ENCODE results near the gene PLEKHA6. TPM values are rescaled to one million over a fixed set of nuclear protein-coding genes. Genes with fewer than 3 reads are reported as not detected.

Gene PLEKHA6
- total and polyA plus RNA-seq, 5 donors from 2014 or later = 0.17 TPM; not detected in 4

DNA sequence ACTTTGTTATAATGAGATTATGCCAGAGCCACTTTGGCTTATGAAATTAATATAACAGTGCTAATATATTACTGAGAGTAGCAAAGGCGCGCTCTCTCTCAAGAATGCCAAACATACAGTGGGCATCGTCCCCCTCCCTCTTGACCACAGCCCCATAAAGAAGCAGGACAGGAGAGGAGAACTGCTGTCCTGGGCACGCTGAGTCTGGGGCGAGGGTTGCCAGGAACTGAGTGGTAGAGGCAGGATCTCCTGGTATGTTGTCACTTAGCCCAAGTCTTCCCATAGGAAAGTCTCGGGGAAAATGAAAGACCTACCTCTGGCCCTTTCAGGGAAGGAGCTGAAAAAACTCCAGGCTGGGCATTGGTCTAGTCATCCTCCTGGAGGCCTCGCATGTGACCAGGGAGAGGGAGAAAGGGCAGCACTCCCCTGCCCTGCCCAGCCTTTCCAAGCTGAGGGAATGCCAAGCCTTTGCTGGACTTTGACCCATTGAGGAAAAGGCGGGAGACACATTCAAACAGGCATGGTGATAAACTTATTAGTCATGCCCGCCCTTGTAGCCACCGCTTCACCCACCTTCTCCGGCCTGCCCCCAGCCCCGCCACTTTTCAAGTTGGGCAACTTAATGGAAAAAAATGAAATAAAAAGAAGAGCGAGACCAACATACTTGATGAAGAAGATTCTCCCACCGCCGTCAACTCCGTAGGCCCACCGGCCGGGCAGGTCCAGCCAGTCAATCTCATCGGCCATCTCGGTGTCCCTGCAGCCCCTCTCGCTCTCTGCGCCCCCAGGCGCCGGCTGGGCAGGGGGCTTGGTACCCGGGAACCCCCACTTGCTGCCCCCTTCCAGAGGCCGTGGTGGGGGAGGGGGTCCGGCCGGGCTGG lies 17.4 kb upstream of the PLEKHA6 start:
- H3K27ac Mint-ChIP-seq = no peak overlapping the region
- no peaks in the 10 kb centered on the region for H3K9me3 Mint-ChIP-seq
- peaks cover 0 to 12% (median 5%) of the 10 kb centered on the region in 4 donors for H3K4me1 Mint-ChIP-seq
- ATAC-seq (ENCODE audit: low read depth in 2 of 2) (no peak), DNase-seq (no peak)
- H3K27me3 Mint-ChIP-seq = peaks cover 26% of the 10 kb centered on the region
- H3K36me3 ChIP-seq (ENCODE audit: control insufficient read depth, insufficient read depth, low read length) = no peaks in the 10 kb centered on the region
- H3K4me3 Mint-ChIP-seq = peak overlapping the region; percentile 34 to 76 (median 70)
- H3K9me3 ChIP-seq (ENCODE audit: control insufficient read depth in 2 of 2, low read length in 2 of 2) = no peaks in the 10 kb centered on the region
- no peak overlapping the region for H3K4me3 ChIP-seq (ENCODE audit: low read depth, low read length)
- H3K27me3 ChIP-seq (ENCODE audit: control insufficient read depth, insufficient read depth, low read length) = peaks cover 40% of the 10 kb centered on the region
- H3K4me1 ChIP-seq (ENCODE audit: control insufficient read depth, insufficient read depth, low read length, poor library complexity, severe bottlenecking) = peaks cover 14% of the 10 kb centered on the region
- no peak overlapping the region for H3K27ac ChIP-seq (ENCODE audit: insufficient read depth, low read length, poor library complexity, severe bottlenecking)
- H3K36me3 Mint-ChIP-seq = no peaks in the 10 kb centered on the region

DNA sequence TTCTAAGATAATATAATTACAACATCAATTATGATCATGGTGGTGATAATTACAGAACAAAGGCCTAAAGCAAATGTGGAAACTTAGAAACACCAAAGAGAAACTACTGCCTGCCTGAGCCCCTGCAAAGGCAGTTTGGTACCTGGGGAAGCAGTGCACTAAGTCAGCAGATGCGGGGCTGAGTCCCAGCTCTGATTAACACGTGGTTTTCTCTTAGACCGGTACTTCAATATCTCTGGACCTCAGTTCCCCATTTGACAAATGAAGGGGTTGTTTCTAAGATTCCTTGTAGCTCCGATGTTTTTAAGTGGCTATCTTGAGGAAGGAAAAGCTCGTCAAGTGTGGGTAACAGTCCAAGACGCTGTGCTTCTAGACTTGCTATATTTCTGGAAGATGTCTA lies 16.7 kb upstream of the PLEKHA6 start:
- H3K27ac Mint-ChIP-seq = no peak overlapping the region
- peaks cover 0 to 12% (median 4%) of the 10 kb centered on the region in 4 donors for H3K4me1 Mint-ChIP-seq
- Histone ChIP-seq H3K36me3 (ENCODE audit: control insufficient read depth, insufficient read depth, low read length) (no peaks in the 10 kb centered on the region), H3K4me1 (ENCODE audit: control insufficient read depth, insufficient read depth, low read length, poor library complexity, severe bottlenecking) (peaks cover 13% of the 10 kb centered on the region), H3K27me3 (ENCODE audit: control insufficient read depth, insufficient read depth, low read length) (peaks cover 42% of the 10 kb centered on the region), H3K9me3 (ENCODE audit: control insufficient read depth in 2 of 2, low read length in 2 of 2) (no peaks in the 10 kb centered on the region), H3K27ac (ENCODE audit: insufficient read depth, low read length, poor library complexity, severe bottlenecking) (no peak overlapping the region), H3K4me3 (ENCODE audit: low read depth, low read length) (no peak overlapping the region)
- DNase-seq (no peak), ATAC-seq (ENCODE audit: low read depth in 2 of 2) (no peak)
- H3K36me3 Mint-ChIP-seq = no peaks in the 10 kb centered on the region
- H3K27me3 Mint-ChIP-seq = peaks cover 26% of the 10 kb centered on the region
- H3K4me3 Mint-ChIP-seq = peak overlapping the region in 3 of 4 donors; percentile 34 to 72 (median 39)
- H3K9me3 Mint-ChIP-seq = no peaks in the 10 kb centered on the region

DNA sequence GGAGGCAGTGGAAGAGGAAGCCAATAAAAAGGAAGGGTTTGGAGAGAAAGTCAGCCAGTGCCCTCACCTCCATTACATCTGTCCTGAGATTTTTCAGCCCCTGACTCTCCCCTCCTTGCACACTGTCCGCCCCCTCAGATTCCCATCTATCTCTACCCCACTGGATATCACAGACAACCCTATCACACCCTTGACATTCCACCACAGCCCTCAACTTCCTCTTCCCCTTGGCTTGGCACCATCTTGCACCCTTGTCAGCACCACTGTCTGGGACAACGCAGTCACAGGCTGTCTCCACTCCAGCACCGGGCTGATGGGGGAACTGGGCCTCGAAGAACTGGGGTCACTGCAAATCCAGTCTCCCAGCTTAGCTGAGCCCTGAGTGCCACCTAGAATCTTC lies 14.2 kb upstream of the PLEKHA6 start:
- peaks cover 13% of the 10 kb centered on the region for H3K4me1 ChIP-seq (ENCODE audit: control insufficient read depth, insufficient read depth, low read length, poor library complexity, severe bottlenecking)
- H3K27me3 ChIP-seq (ENCODE audit: control insufficient read depth, insufficient read depth, low read length) = peaks cover 27% of the 10 kb centered on the region
- H3K9me3 Mint-ChIP-seq = no peaks in the 10 kb centered on the region
- no peaks in the 10 kb centered on the region for H3K9me3 ChIP-seq (ENCODE audit: control insufficient read depth in 2 of 2, low read length in 2 of 2)
- no peaks in the 10 kb centered on the region for H3K36me3 Mint-ChIP-seq
- no peaks in the 10 kb centered on the region for H3K36me3 ChIP-seq (ENCODE audit: control insufficient read depth, insufficient read depth, low read length)
- H3K4me3 ChIP-seq (ENCODE audit: low read depth, low read length) = no peak overlapping the region
- peaks cover 0 to 12% (median 5%) of the 10 kb centered on the region in 4 donors for H3K4me1 Mint-ChIP-seq
- H3K27ac Mint-ChIP-seq = no peak overlapping the region
- no peak overlapping the region for H3K4me3 Mint-ChIP-seq
- ATAC-seq (ENCODE audit: low read depth in 2 of 2) = no peak
- DNase-seq = no peak
- H3K27me3 Mint-ChIP-seq = peaks cover 7% of the 10 kb centered on the region
- no peak overlapping the region for H3K27ac ChIP-seq (ENCODE audit: insufficient read depth, low read length, poor library complexity, severe bottlenecking)

DNA sequence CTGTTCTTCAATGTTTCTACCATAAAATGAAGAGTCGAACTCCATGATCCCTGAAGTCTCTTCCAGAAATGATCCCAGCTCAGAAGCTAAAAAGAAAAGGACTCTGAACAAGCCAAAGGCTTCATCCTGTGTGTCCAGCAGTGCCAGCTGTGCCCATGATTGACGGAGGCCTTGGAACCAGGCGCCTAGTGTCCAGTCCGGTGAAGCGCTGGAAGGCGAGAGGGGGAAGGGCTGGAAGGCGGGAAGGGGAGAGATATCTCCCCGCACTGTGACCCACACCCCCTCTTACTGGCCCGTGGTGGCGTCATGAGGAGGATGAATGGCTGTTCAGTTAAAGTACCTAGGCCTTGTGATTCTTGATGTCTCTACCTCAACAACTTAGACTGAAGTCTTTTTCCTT lies 10.4 kb upstream of the PLEKHA6 start:
- H3K36me3 Mint-ChIP-seq = no peaks in the 10 kb centered on the region
- no peak for DNase-seq
- peak overlapping the region in 1 of 3 donors; percentile 67 for H3K27ac Mint-ChIP-seq
- H3K27me3 Mint-ChIP-seq = no peaks in the 10 kb centered on the region
- no peak overlapping the region for H3K4me3 ChIP-seq (ENCODE audit: low read depth, low read length)
- H3K9me3 Mint-ChIP-seq = peaks cover 0 to 2% (median 0%) of the 10 kb centered on the region in 7 donors
- no peaks in the 10 kb centered on the region for H3K36me3 ChIP-seq (ENCODE audit: control insufficient read depth, insufficient read depth, low read length)
- H3K27me3 ChIP-seq (ENCODE audit: control insufficient read depth, insufficient read depth, low read length) = peaks cover 5% of the 10 kb centered on the region
- H3K9me3 ChIP-seq (ENCODE audit: control insufficient read depth in 2 of 2, low read length in 2 of 2) = no peaks in the 10 kb centered on the region
- peaks cover 0 to 3% (median 0%) of the 10 kb centered on the region in 4 donors for H3K4me1 Mint-ChIP-seq
- no peak for ATAC-seq (ENCODE audit: low read depth in 2 of 2)
- no peaks in the 10 kb centered on the region for H3K4me1 ChIP-seq (ENCODE audit: control insufficient read depth, insufficient read depth, low read length, poor library complexity, severe bottlenecking)
- H3K27ac ChIP-seq (ENCODE audit: insufficient read depth, low read length, poor library complexity, severe bottlenecking) = no peak overlapping the region
- H3K4me3 Mint-ChIP-seq = no peak overlapping the region

- Mint-ChIP-seq H3K4me3 (peak overlapping the region in 1 of 4 donors; percentile 16), H3K36me3 (no peaks in the 10 kb centered on the region), H3K4me1 (peaks cover 0 to 3% (median 0%) of the 10 kb centered on the region in 4 donors), H3K27ac (no peak overlapping the region), H3K27me3 (no peaks in the 10 kb centered on the region), H3K9me3 (peaks cover 0 to 2% (median 0%) of the 10 kb centered on the region in 7 donors)
- H3K4me3 ChIP-seq (ENCODE audit: low read depth, low read length) = no peak overlapping the region
- H3K27ac ChIP-seq (ENCODE audit: insufficient read depth, low read length, poor library complexity, severe bottlenecking) = no peak overlapping the region
- no peaks in the 10 kb centered on the region for H3K4me1 ChIP-seq (ENCODE audit: control insufficient read depth, insufficient read depth, low read length, poor library complexity, severe bottlenecking)
- DNase-seq (no peak), ATAC-seq (ENCODE audit: low read depth in 2 of 2) (no peak)
- H3K9me3 ChIP-seq (ENCODE audit: control insufficient read depth in 2 of 2, low read length in 2 of 2) = no peaks in the 10 kb centered on the region
- peaks cover 2% of the 10 kb centered on the region for H3K27me3 ChIP-seq (ENCODE audit: control insufficient read depth, insufficient read depth, low read length)
- no peaks in the 10 kb centered on the region for H3K36me3 ChIP-seq (ENCODE audit: control insufficient read depth, insufficient read depth, low read length)
These were observed 9.4 kb upstream of the PLEKHA6 start for GRCh38 chr1:204368996-204369726.

GRCh38 chr1:204367956-204368355 lies 8.2 kb upstream of the PLEKHA6 start:
- Mint-ChIP-seq H3K36me3 (no peaks in the 10 kb centered on the region), H3K4me1 (peaks cover 5 to 7% (median 5%) of the 10 kb centered on the region in 4 donors), H3K27me3 (no peaks in the 10 kb centered on the region), H3K9me3 (peaks cover 0 to 2% (median 0%) of the 10 kb centered on the region in 7 donors), H3K4me3 (no peak overlapping the region), H3K27ac (peak overlapping the region in 1 of 3 donors; percentile 69)
- Histone ChIP-seq H3K4me1 (ENCODE audit: control insufficient read depth, insufficient read depth, low read length, poor library complexity, severe bottlenecking) (peaks cover 6% of the 10 kb centered on the region), H3K27me3 (ENCODE audit: control insufficient read depth, insufficient read depth, low read length) (peaks cover 2% of the 10 kb centered on the region), H3K9me3 (ENCODE audit: control insufficient read depth in 2 of 2, low read length in 2 of 2) (no peaks in the 10 kb centered on the region), H3K36me3 (ENCODE audit: control insufficient read depth, insufficient read depth, low read length) (no peaks in the 10 kb centered on the region), H3K4me3 (ENCODE audit: low read depth, low read length) (no peak overlapping the region), H3K27ac (ENCODE audit: insufficient read depth, low read length, poor library complexity, severe bottlenecking) (no peak overlapping the region)
- no peak for DNase-seq
- ATAC-seq (ENCODE audit: low read depth in 2 of 2) = no peak

GRCh38 chr1:204367193-204367858 lies 7.6 kb upstream of the PLEKHA6 start:
- Histone ChIP-seq H3K27me3 (ENCODE audit: control insufficient read depth, insufficient read depth, low read length) (peaks cover 2% of the 10 kb centered on the region), H3K9me3 (ENCODE audit: control insufficient read depth in 2 of 2, low read length in 2 of 2) (no peaks in the 10 kb centered on the region), H3K27ac (ENCODE audit: insufficient read depth, low read length, poor library complexity, severe bottlenecking) (no peak overlapping the region), H3K4me3 (ENCODE audit: low read depth, low read length) (no peak overlapping the region), H3K36me3 (ENCODE audit: control insufficient read depth, insufficient read depth, low read length) (no peaks in the 10 kb centered on the region), H3K4me1 (ENCODE audit: control insufficient read depth, insufficient read depth, low read length, poor library complexity, severe bottlenecking) (peaks cover 7% of the 10 kb centered on the region)
- Mint-ChIP-seq H3K36me3 (no peaks in the 10 kb centered on the region), H3K4me3 (no peak overlapping the region), H3K27me3 (no peaks in the 10 kb centered on the region), H3K9me3 (peaks cover 0 to 2% (median 0%) of the 10 kb centered on the region in 7 donors), H3K27ac (peak overlapping the region in 2 of 3 donors; percentile 27 to 69), H3K4me1 (peaks cover 5 to 7% (median 5%) of the 10 kb centered on the region in 4 donors)
- ATAC-seq (ENCODE audit: low read depth in 2 of 2) (no peak), DNase-seq (no peak)

All from CD4-positive, CD25-positive, alpha-beta regulatory T cell (primary cell).